Vagina (tissue), 2 donors: Measurements from ENCODE around the gene LRRN2.

Experiments used
- POLR2A ChIP-seq, 2 donors: fragments of 450-650 bp; IDR thresholded peaks; one replicate each; pipeline ENCODE4 v1.6.1; 2017; ENCODE audit warnings: antibody characterized with exemption in 2 of 2, mild to moderate bottlenecking in 2 of 2, moderate library complexity in 2 of 2
- TF ChIP-seq, protein P1 (sequence below), 3 experiments: fragments of 450-650 bp in 2 of 3; fragments of 200-600 bp in 1 of 3; sonication (generic) in 1 of 3; IDR thresholded peaks; one replicate each; pipeline ENCODE4 v1.5.1; 2017 to 2019; ENCODE audit warnings: antibody characterized with exemption in 3 of 3, mild to moderate bottlenecking in 2 of 3, moderate library complexity in 2 of 3

DNA sequence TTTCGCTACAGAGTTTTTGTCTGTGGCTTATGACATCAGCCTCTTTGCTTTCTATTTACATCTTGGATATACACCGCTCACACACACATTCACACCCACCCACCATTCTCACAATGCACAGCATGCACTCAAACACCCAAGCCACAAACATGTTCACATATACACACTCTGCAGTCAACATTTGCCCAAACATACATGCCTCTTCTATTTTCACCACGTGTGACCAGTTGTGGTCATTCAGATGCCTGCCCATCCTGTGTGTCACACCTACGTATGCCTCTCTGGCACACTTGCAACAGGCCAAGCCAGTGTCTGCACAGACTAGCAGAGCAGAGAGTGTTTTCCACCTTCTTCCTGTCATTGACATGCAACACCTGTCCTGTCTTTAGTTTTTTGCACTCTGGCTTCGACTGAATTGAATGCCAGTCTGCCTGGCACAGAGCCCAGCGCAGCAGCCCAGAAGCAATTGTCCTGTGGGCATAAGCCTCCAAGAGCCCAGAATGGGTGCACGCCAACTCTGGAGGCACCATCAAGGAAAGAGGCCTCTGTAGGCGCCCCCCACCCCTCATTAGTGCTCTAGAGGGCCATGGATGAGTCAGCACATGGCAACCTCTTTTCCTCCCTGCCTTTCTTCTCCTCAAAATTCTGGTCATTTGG is 37.7 kb upstream of the LRRN2 start:
- TF ChIP-seq, protein P1, sequence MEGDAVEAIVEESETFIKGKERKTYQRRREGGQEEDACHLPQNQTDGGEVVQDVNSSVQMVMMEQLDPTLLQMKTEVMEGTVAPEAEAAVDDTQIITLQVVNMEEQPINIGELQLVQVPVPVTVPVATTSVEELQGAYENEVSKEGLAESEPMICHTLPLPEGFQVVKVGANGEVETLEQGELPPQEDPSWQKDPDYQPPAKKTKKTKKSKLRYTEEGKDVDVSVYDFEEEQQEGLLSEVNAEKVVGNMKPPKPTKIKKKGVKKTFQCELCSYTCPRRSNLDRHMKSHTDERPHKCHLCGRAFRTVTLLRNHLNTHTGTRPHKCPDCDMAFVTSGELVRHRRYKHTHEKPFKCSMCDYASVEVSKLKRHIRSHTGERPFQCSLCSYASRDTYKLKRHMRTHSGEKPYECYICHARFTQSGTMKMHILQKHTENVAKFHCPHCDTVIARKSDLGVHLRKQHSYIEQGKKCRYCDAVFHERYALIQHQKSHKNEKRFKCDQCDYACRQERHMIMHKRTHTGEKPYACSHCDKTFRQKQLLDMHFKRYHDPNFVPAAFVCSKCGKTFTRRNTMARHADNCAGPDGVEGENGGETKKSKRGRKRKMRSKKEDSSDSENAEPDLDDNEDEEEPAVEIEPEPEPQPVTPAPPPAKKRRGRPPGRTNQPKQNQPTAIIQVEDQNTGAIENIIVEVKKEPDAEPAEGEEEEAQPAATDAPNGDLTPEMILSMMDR (IDR thresholded peaks at IDR 0.05) = no peak
- TF ChIP-seq POLR2A (IDR thresholded peaks at IDR 0.05) = no peak
